ENCODE results near the gene NYAP2. TPM values are rescaled to one million over a fixed set of nuclear protein-coding genes. Genes with fewer than 3 reads are reported as not detected.
A peak's percentile ranks its signal among the peaks of the same experiment; 100 is the strongest.

The NYAP2 gene
- total RNA-seq, 3 donors from 2014 or later: 0.09 TPM; not detected in 1

DNA sequence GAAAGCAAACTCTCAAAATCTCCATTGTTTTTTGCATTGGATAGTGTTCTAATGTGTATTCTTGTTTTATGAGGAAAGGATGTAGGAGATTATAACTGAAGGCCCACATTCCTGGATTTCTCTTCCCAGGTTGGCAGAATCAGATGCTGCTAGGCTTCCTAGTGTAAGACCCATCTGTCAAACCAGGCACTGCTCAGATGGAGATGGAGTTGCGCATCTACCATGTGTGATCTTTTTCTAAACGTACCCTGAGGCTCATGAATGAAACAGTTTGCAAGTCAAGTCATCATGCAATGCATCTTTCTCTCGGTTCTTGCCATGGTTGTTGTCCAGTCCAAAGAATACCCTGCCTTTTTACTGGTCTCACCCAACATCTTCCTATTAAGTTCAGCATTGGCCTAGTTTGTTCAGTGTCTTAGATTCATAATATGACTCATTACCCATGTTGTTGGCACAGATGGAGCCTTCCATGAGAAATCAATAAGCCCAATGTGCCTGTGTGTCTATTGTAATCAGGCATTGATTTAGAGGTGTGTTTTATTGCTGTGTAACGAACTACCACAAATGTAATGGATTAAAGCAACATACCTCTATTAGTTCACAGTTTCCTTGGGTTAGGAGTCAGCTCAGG, 127.4 kb downstream of the NYAP2 start:
- TF ChIP-seq, protein P1, sequence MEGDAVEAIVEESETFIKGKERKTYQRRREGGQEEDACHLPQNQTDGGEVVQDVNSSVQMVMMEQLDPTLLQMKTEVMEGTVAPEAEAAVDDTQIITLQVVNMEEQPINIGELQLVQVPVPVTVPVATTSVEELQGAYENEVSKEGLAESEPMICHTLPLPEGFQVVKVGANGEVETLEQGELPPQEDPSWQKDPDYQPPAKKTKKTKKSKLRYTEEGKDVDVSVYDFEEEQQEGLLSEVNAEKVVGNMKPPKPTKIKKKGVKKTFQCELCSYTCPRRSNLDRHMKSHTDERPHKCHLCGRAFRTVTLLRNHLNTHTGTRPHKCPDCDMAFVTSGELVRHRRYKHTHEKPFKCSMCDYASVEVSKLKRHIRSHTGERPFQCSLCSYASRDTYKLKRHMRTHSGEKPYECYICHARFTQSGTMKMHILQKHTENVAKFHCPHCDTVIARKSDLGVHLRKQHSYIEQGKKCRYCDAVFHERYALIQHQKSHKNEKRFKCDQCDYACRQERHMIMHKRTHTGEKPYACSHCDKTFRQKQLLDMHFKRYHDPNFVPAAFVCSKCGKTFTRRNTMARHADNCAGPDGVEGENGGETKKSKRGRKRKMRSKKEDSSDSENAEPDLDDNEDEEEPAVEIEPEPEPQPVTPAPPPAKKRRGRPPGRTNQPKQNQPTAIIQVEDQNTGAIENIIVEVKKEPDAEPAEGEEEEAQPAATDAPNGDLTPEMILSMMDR (IDR thresholded peaks at IDR 0.05): no peak
- ATAC-seq: no peak
- Histone ChIP-seq H3K4me3 (no peak overlapping the region), H3K4me1 (ENCODE audit: low read depth) (no peaks in the 10 kb centered on the region), H3K36me3 (ENCODE audit: low read depth) (no peaks in the 10 kb centered on the region), H3K9me3 (no peaks in the 10 kb centered on the region)
- DNase-seq: no peak
- intact Hi-C loops (cut with DNase I, micrococcal nuclease): no loop called here

DNA sequence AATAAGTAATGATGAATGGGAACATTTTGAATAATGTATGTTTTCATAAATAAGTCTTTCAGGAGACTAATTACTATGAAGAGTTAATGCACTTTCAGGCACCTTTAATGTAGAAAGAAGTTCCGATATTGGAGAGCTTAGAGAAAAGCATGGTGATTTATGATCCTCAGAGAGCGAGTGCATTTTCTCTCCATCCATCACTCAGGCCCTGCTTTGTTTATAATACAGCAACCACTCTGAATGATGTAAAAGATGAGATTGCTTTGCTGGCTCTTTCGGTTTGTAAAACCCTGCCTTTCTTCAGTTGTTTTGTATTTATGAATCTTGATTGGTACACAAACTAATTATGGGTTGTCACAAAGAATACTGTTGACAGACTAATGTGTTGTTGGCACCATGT, 132.0 kb downstream of the NYAP2 start:
- intact Hi-C loops (cut with DNase I, micrococcal nuclease): no loop called here
- ATAC-seq (no peak), DNase-seq (no peak)
- TF ChIP-seq, protein P1 (IDR thresholded peaks at IDR 0.05): no peak
- Histone ChIP-seq H3K4me3 (no peak overlapping the region), H3K36me3 (ENCODE audit: low read depth) (no peaks in the 10 kb centered on the region), H3K9me3 (no peaks in the 10 kb centered on the region), H3K4me1 (ENCODE audit: low read depth) (no peaks in the 10 kb centered on the region)

DNA sequence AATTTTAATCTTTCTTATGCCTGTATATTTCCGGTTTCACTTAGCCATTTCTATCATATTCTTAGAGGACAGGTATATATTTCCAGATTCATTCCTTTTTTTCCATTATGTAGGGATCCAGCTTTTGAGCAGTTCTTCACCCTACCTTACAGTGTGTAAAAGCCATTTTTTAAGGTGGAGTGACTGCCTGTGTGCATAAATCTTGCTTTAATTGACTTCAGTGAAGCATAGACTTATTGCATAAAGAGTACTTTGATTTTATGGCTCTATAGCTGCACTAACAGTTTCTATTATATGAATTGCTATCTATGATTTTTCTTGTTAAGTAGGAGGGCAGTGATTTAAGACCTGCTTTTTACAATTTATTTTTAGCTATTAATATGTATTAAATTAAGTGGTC, 132.6 kb downstream of the NYAP2 start:
- intact Hi-C loops (cut with DNase I, micrococcal nuclease): no loop called here
- Histone ChIP-seq H3K36me3 (ENCODE audit: low read depth) (no peaks in the 10 kb centered on the region), H3K4me1 (ENCODE audit: low read depth) (no peaks in the 10 kb centered on the region), H3K9me3 (no peaks in the 10 kb centered on the region), H3K4me3 (no peak overlapping the region)
- ATAC-seq (peak; percentile 49), DNase-seq (no peak)
- TF ChIP-seq, protein P1 (IDR thresholded peaks at IDR 0.05): no peak

DNA sequence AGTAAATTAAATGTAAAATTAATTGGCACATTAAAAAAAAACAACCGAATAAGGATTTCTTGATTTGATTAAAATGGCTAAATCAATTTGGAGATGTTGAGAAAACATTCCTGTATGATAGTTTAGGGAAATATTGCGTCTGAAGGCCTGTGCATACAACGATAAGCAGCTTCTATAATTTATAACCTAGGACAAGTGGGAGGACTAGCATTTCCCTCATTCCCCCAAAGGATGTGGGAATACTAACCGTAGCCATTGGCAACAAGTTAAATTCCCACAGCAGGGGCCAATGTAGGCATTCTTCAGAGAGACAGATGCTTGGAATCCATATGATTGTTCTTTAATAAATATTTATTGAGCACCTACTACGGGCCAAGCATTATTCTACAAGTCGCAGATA, 134.5 kb downstream of the NYAP2 start:
- H3K4me3 ChIP-seq: no peak overlapping the region
- H3K9me3 ChIP-seq: no peaks in the 10 kb centered on the region
- no peaks in the 10 kb centered on the region for H3K4me1 ChIP-seq (ENCODE audit: low read depth)
- ATAC-seq (no peak), DNase-seq (no peak)
- no peaks in the 10 kb centered on the region for H3K36me3 ChIP-seq (ENCODE audit: low read depth)
- TF ChIP-seq, protein P1 (IDR thresholded peaks at IDR 0.05): no peak
- intact Hi-C loops (cut with DNase I, micrococcal nuclease): no loop called here

DNA sequence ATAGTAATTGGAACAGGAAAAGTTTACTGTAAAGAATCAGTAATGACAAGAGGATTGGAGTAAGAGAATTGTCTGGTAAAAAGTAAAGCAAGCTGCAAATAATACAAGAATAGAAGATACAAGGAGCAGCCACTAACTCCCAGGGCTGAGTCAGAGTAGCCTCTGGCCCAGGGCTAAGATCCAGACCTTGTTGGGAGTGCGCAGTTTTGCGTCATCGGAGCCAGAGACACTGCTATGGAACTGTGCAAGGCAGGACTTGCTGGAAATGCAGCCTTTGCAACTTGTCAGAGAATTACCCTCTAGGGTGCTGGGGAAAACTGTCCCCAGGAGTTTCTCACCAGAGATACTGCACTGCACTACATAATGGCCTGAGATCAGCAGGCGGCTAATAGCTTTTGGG, 135.2 kb downstream of the NYAP2 start:
- TF ChIP-seq, protein P1 (IDR thresholded peaks at IDR 0.05): no peak
- Histone ChIP-seq H3K9me3 (no peaks in the 10 kb centered on the region), H3K36me3 (ENCODE audit: low read depth) (no peaks in the 10 kb centered on the region), H3K4me3 (no peak overlapping the region), H3K4me1 (ENCODE audit: low read depth) (no peaks in the 10 kb centered on the region)
- intact Hi-C loops (cut with DNase I, micrococcal nuclease): no loop called here
- DNase-seq (no peak), ATAC-seq (no peak)

DNA sequence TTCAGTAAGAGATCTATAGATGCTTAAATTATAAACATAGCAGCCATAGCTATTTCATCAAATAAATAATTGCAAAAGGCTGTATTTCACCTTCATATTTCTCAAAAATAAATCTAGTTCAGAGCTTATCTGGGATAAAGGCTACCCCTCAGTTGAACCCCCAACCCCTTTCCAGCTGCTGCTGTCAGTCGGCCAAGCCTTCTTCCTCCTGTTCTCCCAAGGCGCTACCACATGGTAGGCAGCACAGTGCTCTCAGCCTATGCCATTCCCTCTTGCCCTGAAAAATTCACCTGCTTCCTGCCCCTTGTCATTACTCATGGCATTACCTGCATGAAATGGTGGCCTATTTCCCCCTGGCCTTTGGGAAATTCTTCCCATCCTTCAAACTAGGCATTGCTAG, 136.5 kb downstream of the NYAP2 start:
- intact Hi-C loops (cut with DNase I, micrococcal nuclease): no loop called here
- no peak overlapping the region for H3K4me3 ChIP-seq
- H3K9me3 ChIP-seq: no peaks in the 10 kb centered on the region
- DNase-seq: no peak
- no peaks in the 10 kb centered on the region for H3K4me1 ChIP-seq (ENCODE audit: low read depth)
- H3K36me3 ChIP-seq (ENCODE audit: low read depth): no peaks in the 10 kb centered on the region
- TF ChIP-seq, protein P1 (IDR thresholded peaks at IDR 0.05): no peak
- no peak for ATAC-seq
